HepG2 (cell line): ENCODE results near the gene MTX1. TPM values are rescaled to one million over a fixed set of nuclear protein-coding genes. Genes with fewer than 3 reads are reported as not detected.

Source experiments
- ARHGAP35 ChIP-seq: sonication (generic); formaldehyde crosslinking; IDR thresholded peaks from 2 replicates; pipeline ENCODE4 v1.9.0; 2022; ENCODE audit warnings: mild to moderate bottlenecking, inconsistent platforms, moderate library complexity, missing genetic modification reagents, borderline replicate concordance
- ARID2 ChIP-seq: sonication (generic); formaldehyde crosslinking; IDR thresholded peaks from 2 replicates; pipeline ENCODE4 v1.8.1; 2022; ENCODE audit warnings: mild to moderate bottlenecking, missing genetic modification reagents, borderline replicate concordance
- ATRX ChIP-seq: sonication (generic); formaldehyde crosslinking; IDR thresholded peaks from 2 replicates; pipeline ENCODE4 v1.4.0; 2020; ENCODE audit warnings: missing genetic modification reagents, borderline replicate concordance
- HNRNPL ChIP-seq: fragments of 200-400 bp; formaldehyde crosslinking; IDR thresholded peaks from 2 replicates; pipeline ENCODE4 v1.6.1; 2017; ENCODE audit warnings: mild to moderate bottlenecking, low read depth, low read length
- KLF11 ChIP-seq: IDR thresholded peaks from 2 replicates; pipeline ENCODE4 v1.6.1; 2016; ENCODE audit warnings: missing compliant biosample characterization
- KMT2A ChIP-seq: sonication (generic); formaldehyde crosslinking; IDR thresholded peaks from 2 replicates; pipeline ENCODE4 v1.4.0; 2020; ENCODE audit warnings: missing genetic modification reagents
- MXD3 ChIP-seq: IDR thresholded peaks from 2 replicates; pipeline ENCODE4 v1.6.1; 2016; ENCODE audit warnings: mild to moderate bottlenecking, missing biosample characterization, missing genetic modification reagents
- PTBP1 ChIP-seq: fragments of 200-400 bp; formaldehyde crosslinking; IDR thresholded peaks from 2 replicates; pipeline ENCODE4 v1.6.1; 2018; ENCODE audit warnings: low read length, low read depth; ENCODE audit not compliant: poor library complexity, severe bottlenecking
- SOX6 ChIP-seq, 2 experiments: fragments of 450-650 bp in 1 of 2; sonication (generic) in 1 of 2; formaldehyde crosslinking in 1 of 2; IDR thresholded peaks; 2 replicates each; pipeline versions ENCODE4 v1.4.0 to v1.6.1; 2017 to 2020; ENCODE audit warnings: antibody characterized with exemption in 1 of 2, mild to moderate bottlenecking in 1 of 2, missing genetic modification reagents in 1 of 2
- ZNF354B ChIP-seq: sonication (generic); formaldehyde crosslinking; IDR thresholded peaks from 2 replicates; pipeline ENCODE4 v1.8.0; 2022; ENCODE audit warnings: mild to moderate bottlenecking, missing genetic modification reagents
- ZNF512 ChIP-seq: sonication (generic); formaldehyde crosslinking; IDR thresholded peaks from 2 replicates; pipeline ENCODE4 v1.4.0; 2020; ENCODE audit warnings: mild to moderate bottlenecking, missing genetic modification reagents
- ZNF609 ChIP-seq: sonication (generic); formaldehyde crosslinking; IDR thresholded peaks from 2 replicates; pipeline ENCODE4 v1.4.0; 2020; ENCODE audit warnings: mild to moderate bottlenecking, missing genetic modification reagents, borderline replicate concordance
- ZNF746 ChIP-seq: sonication (generic); formaldehyde crosslinking; IDR thresholded peaks from 2 replicates; pipeline ENCODE4 v1.8.0; 2022; ENCODE audit warnings: mild to moderate bottlenecking, missing genetic modification reagents
- polyA plus RNA-seq, 8 experiments: library from polyadenylated mRNA; depleted of rRNA in 3 of 8; stranded (reverse) in 7 of 8; unstranded in 1 of 8; fragments of >200 nt; fragmentation: Illumina TruSeq in 4 of 8; extraction: Trizol in 4 of 8; gene quantifications; 2 replicates each; pipeline versions ENCODE4 v1.2.1 to v1.2.3, GENCODE V29; 2011 to 2016; ENCODE audit warnings: low read depth in 4 of 8, missing spikeins in 1 of 8, mixed read lengths in 1 of 8; ENCODE audit not compliant: insufficient read depth in 1 of 8
- total RNA-seq, 5 experiments: library from RNA; depleted of rRNA; stranded (reverse); fragments of >200 nt; fragmentation: Illumina TruSeq; extraction: Trizol; gene quantifications; 2 replicates each; pipeline ENCODE4 v1.2.3, GENCODE V29; 2016; ENCODE audit warnings: low read depth in 1 of 5
- TF ChIP-seq, protein P1 (sequence below): sonication (generic); formaldehyde crosslinking; IDR thresholded peaks from 2 replicates; pipeline ENCODE4 v1.9.0; 2021; ENCODE audit warnings: mild to moderate bottlenecking, missing genetic modification reagents

MTX1 gene
- total and polyA plus RNA-seq, 2 of the 13 experiments (the other 11 are each of a cell fraction or from before 2014, with no cell fraction given) = 64.5 to 72.6 TPM

DNA sequence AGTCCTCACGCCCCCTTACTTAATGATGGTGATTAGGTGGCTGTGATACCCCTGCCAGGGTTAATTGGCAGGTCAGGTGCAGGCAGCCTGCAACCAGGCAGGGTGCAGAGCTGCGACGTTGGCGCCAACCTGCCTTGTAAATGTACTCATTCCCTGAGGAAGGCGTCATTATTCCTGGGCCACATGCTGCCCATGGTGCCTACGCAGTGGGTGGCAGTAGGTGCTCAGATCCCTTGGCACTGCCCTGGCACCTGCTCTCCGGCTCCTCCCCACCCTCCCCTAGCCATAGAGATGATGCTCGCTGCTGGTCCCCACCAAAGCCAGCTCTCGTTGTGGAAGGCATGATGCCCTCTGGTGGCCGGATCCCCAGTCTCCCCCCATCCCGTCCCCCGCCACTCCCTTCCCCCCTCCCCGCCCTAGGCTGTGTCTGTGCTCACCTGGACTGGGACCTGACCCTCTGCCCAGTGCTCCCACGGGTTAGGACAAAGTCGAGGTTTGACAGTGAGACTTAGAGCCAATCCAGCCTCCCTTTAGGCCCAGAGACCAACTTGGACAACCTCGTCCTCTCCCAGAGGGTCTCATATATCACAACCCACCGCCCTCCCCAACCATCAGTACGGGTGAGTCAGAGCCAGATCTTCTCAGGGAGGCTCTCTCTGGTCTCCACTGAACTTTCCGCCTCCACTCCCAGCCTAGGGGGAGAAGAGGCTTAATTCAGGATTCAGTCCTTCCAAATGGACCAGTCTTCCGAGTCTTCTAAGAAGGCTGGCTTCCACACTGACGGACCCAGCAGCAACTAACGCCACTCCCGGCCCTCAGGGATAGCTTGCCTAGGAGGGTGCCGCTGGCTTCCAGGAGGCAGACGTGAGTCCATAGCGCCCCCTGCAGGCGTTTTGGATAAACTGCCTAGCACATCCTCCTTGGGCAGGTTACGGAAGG is 41.1 kb upstream of the MTX1 start (continued):
- TF ChIP-seq ZNF609 (CRISPR knock-in tag) (peak; percentile 14; the same call in 1 of the 2 replicates), ZNF354B (CRISPR knock-in tag) (no peak), ZNF512 (CRISPR knock-in tag) (no peak), MXD3 (CRISPR knock-in tag) (no peak), KLF11 (CRISPR knock-in tag) (no peak), PTBP1 (no peak), HNRNPL (peak; percentile 90), SOX6 (IDR thresholded peaks at IDR 0.05) (no peak), SOX6 (CRISPR knock-in tag; IDR thresholded peaks at IDR 0.05) (peak; percentile 59), ARID2 (CRISPR knock-in tag) (no peak), ZNF746 (no peak; the same call in 1 of the 2 replicates), KMT2A (no peak), ARHGAP35 (CRISPR knock-in tag) (no peak), ATRX (CRISPR knock-in tag) (no peak)
- TF ChIP-seq, protein P1, sequence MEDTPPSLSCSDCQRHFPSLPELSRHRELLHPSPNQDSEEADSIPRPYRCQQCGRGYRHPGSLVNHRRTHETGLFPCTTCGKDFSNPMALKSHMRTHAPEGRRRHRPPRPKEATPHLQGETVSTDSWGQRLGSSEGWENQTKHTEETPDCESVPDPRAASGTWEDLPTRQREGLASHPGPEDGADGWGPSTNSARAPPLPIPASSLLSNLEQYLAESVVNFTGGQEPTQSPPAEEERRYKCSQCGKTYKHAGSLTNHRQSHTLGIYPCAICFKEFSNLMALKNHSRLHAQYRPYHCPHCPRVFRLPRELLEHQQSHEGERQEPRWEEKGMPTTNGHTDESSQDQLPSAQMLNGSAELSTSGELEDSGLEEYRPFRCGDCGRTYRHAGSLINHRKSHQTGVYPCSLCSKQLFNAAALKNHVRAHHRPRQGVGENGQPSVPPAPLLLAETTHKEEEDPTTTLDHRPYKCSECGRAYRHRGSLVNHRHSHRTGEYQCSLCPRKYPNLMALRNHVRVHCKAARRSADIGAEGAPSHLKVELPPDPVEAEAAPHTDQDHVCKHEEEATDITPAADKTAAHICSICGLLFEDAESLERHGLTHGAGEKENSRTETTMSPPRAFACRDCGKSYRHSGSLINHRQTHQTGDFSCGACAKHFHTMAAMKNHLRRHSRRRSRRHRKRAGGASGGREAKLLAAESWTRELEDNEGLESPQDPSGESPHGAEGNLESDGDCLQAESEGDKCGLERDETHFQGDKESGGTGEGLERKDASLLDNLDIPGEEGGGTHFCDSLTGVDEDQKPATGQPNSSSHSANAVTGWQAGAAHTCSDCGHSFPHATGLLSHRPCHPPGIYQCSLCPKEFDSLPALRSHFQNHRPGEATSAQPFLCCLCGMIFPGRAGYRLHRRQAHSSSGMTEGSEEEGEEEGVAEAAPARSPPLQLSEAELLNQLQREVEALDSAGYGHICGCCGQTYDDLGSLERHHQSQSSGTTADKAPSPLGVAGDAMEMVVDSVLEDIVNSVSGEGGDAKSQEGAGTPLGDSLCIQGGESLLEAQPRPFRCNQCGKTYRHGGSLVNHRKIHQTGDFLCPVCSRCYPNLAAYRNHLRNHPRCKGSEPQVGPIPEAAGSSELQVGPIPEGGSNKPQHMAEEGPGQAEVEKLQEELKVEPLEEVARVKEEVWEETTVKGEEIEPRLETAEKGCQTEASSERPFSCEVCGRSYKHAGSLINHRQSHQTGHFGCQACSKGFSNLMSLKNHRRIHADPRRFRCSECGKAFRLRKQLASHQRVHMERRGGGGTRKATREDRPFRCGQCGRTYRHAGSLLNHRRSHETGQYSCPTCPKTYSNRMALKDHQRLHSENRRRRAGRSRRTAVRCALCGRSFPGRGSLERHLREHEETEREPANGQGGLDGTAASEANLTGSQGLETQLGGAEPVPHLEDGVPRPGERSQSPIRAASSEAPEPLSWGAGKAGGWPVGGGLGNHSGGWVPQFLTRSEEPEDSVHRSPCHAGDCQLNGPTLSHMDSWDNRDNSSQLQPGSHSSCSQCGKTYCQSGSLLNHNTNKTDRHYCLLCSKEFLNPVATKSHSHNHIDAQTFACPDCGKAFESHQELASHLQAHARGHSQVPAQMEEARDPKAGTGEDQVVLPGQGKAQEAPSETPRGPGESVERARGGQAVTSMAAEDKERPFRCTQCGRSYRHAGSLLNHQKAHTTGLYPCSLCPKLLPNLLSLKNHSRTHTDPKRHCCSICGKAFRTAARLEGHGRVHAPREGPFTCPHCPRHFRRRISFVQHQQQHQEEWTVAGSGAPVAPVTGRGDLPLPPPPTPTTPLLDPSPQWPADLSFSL (CRISPR knock-in tag) = no peak; the same call in 1 of the 2 replicates
